Activated CD4-positive, alpha-beta T cell treated with anti-CD3 and anti-CD28 coated beads, Interleukin-2, amount 10 ng/mL, durations not matched to agents 24 days and 14 days (primary cell): ENCODE results near the gene CCNYL1. TPM values are rescaled to one million over a fixed set of nuclear protein-coding genes. Genes with fewer than 3 reads are reported as not detected.

ENCODE experiments used
- DNase-seq: peaks from one replicate; pipeline ENCODE4 v3.0.0; 2022
- H3K27ac Mint-ChIP-seq: one replicate; pipeline ENCODE4 v1.8.0; 2022; ENCODE audit warnings: mild to moderate bottlenecking, mixed read lengths
- H3K27me3 Mint-ChIP-seq: one replicate; pipeline ENCODE4 v1.8.0; 2022; ENCODE audit warnings: mixed read lengths
- H3K36me3 Mint-ChIP-seq: one replicate; pipeline ENCODE4 v1.8.0; 2022; ENCODE audit warnings: low read depth, mild to moderate bottlenecking, mixed read lengths
- H3K4me1 Mint-ChIP-seq: one replicate; pipeline ENCODE4 v1.8.0; 2021; ENCODE audit warnings: mixed read lengths
- H3K4me3 Mint-ChIP-seq: one replicate; pipeline ENCODE4 v1.8.0; 2022; ENCODE audit warnings: mild to moderate bottlenecking, moderate library complexity, mixed read lengths
- H3K9me3 Mint-ChIP-seq: one replicate; pipeline ENCODE4 v1.8.0; 2021; ENCODE audit warnings: mixed read lengths
- intact Hi-C: fragments of 100-400 bp; cut with micrococcal nuclease; formaldehyde crosslinking; loops from one replicate; pipeline ENCODE4 v1.15.1; 2023
- total RNA-seq: library from RNA; stranded (reverse); gene quantifications from 2 replicates; pipeline ENCODE4 v1.2.3, GENCODE V29; 2022

CCNYL1 gene
- total RNA-seq, 1 donor from 2014 or later = 8.7 TPM

DNA sequence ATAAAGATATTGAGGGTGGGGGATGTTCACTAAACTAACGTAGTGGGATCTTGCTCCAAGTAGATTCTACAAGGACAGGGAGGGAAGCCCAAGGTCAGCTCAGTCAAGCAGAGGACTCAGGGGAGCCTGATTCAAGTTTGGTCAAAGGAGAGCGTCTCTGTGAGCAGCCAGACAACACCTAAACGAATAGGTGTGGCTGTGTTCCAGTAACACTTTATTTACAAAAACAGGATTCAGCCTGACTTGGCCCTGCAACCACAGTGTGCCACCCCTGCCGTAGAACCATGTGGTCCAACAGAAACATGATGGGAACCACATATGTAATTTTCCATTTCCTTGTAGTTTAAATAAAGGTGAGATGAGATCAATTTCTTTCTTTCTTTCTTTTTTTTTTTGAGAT, 76.4 kb downstream of the CCNYL1 start:
- Mint-ChIP-seq H3K27ac (no peak overlapping the region), H3K9me3 (no peaks in the 10 kb centered on the region), H3K4me3 (no peak overlapping the region), H3K4me1 (no peaks in the 10 kb centered on the region), H3K36me3 (no peaks in the 10 kb centered on the region), H3K27me3 (peaks cover 14% of the 10 kb centered on the region)
- intact Hi-C loops = no loop called here
- no peak for DNase-seq

- Mint-ChIP-seq H3K9me3 (no peaks in the 10 kb centered on the region), H3K36me3 (no peaks in the 10 kb centered on the region), H3K4me3 (no peak overlapping the region), H3K4me1 (no peaks in the 10 kb centered on the region), H3K27ac (no peak overlapping the region), H3K27me3 (peaks cover 8% of the 10 kb centered on the region)
- no peak for DNase-seq
- intact Hi-C loops = no loop called here
Measured at GRCh38 chr2:207790898-207791297, 79.5 kb downstream of the CCNYL1 start.

GRCh38 chr2:207791579-207792243, 80.3 kb downstream of the CCNYL1 start:
- H3K36me3 Mint-ChIP-seq = no peaks in the 10 kb centered on the region
- DNase-seq = no peak
- H3K4me1 Mint-ChIP-seq = no peaks in the 10 kb centered on the region
- peaks cover 8% of the 10 kb centered on the region for H3K27me3 Mint-ChIP-seq
- no peak overlapping the region for H3K4me3 Mint-ChIP-seq
- no peaks in the 10 kb centered on the region for H3K9me3 Mint-ChIP-seq
- intact Hi-C loops = no loop called here
- H3K27ac Mint-ChIP-seq = no peak overlapping the region

DNA sequence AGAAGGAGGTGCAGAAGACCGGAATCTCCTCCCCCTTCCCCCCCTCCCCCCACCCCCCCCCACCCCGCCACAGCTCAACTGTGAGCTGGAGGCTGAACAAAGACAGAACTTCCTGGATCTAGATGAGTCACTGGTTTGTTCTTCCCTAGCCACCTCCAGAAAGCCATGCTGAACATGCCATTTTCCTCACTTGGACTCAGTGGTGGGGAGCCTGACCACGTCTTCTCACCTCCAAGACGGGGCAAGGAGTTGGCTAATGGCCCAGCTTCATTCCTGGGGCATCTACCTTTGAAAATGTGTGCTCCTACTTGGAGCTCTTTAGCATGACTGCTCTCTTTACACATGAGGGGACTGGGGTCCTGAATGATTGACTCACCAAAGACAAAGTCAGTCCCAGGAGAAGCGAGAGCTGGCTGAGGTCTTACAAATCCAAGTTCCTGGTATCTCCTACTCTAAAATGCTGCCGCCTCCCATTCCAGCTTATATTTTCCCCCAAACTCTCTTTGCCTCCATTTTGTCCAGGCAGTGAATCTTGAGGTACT, 80.9 kb downstream of the CCNYL1 start:
- no peak overlapping the region for H3K27ac Mint-ChIP-seq
- no peaks in the 10 kb centered on the region for H3K9me3 Mint-ChIP-seq
- H3K4me1 Mint-ChIP-seq = no peaks in the 10 kb centered on the region
- peaks cover 6% of the 10 kb centered on the region for H3K27me3 Mint-ChIP-seq
- intact Hi-C loops = no loop called here
- no peak for DNase-seq
- H3K4me3 Mint-ChIP-seq = no peak overlapping the region
- no peaks in the 10 kb centered on the region for H3K36me3 Mint-ChIP-seq

GRCh38 chr2:207796585-207797350, 85.3 kb downstream of the CCNYL1 start:
- Mint-ChIP-seq H3K9me3 (no peaks in the 10 kb centered on the region), H3K4me1 (no peaks in the 10 kb centered on the region), H3K36me3 (no peaks in the 10 kb centered on the region), H3K27ac (no peak overlapping the region), H3K27me3 (no peaks in the 10 kb centered on the region), H3K4me3 (no peak overlapping the region)
- DNase-seq = no peak
- intact Hi-C loops = no loop called here

DNA sequence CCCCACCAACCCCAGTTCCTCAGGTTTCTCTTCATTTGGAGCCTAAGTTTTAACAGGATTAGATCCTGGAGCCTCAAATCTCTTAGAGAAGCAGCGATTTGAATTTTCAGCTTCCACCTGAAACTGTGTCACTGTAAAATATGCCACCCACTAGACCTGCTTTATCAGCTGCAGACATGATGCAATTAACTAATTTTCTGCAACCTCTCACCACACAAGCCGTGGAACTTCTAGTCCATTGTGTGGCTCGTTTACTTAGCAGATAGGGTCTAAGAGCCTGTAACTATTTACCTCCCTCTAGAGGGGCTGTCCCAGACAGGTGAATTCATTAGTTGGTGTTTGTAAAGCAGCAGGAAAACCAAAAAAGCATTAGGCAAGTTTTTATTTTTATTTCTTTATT, 89.8 kb downstream of the CCNYL1 start:
- no peaks in the 10 kb centered on the region for H3K36me3 Mint-ChIP-seq
- no peak for DNase-seq
- no peak overlapping the region for H3K4me3 Mint-ChIP-seq
- H3K4me1 Mint-ChIP-seq = peaks cover 3% of the 10 kb centered on the region
- no peaks in the 10 kb centered on the region for H3K27me3 Mint-ChIP-seq
- no peak overlapping the region for H3K27ac Mint-ChIP-seq
- intact Hi-C loops = no loop called here
- H3K9me3 Mint-ChIP-seq = no peaks in the 10 kb centered on the region

DNA sequence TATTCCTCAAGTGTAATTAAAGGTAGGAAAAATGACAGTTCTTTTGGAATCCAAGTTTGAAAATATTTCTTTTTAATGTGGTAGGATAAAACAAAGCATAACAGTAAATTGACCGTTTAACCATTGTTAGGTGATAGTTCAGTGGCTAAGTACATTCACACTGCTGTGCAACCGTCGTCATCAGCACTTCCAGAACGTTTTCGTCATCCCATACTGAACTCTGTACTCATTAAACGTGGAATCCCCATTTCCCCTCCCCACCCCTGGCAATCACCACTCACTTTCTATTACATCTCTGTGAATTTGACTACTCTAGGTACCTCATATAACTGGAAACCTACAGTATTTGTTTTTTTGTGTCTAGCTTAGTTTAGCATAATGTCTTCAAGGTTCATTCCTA, 91.2 kb downstream of the CCNYL1 start:
- H3K27ac Mint-ChIP-seq = no peak overlapping the region
- H3K27me3 Mint-ChIP-seq = peaks cover 3% of the 10 kb centered on the region

More for the DNA sequence above, 91.2 kb downstream of the CCNYL1 start:
- Mint-ChIP-seq H3K36me3 (no peaks in the 10 kb centered on the region), H3K4me1 (peaks cover 6% of the 10 kb centered on the region), H3K4me3 (no peak overlapping the region), H3K9me3 (no peaks in the 10 kb centered on the region)
- DNase-seq = no peak
- intact Hi-C loops = no loop called here

Other genes starting within 250 kb of the CCNYL1 start
- 106 and 107 TPM in 2 replicates for gene CREB1, start 181.7 kb upstream of the CCNYL1 start, total RNA-seq
- 37.9 and 42.6 TPM in 2 replicates for gene METTL21A, start 86.2 kb upstream of the CCNYL1 start, total RNA-seq
- 0.75 and 1.1 TPM in 2 replicates for gene FZD5, start 58.3 kb downstream of the CCNYL1 start, total RNA-seq